ENCODE measurements around the gene KRTAP12-2. TPM values are rescaled to one million over a fixed set of nuclear protein-coding genes. Genes with fewer than 3 reads are reported as not detected.

Gene KRTAP12-2
- total and polyA plus RNA-seq, 4 donors = not detected

GRCh38 chr21:44711327-44712202 is 44.8 kb upstream of the KRTAP12-2 start, which contains the start of gene TSPEAR:
Gene TSPEAR (minus strand): TSS chr21:44711572. CDS start chr21:44711514, 58 bp downstream.
- WGBS = 4% methylated on average over 41 of the region's 41 CpGs
- Histone ChIP-seq H3K36me3 (ENCODE audit: control insufficient read depth in 4 of 4, insufficient read depth in 3 of 4, low read depth in 1 of 4, low read length in 3 of 4) (no peaks in the 10 kb centered on the region), H3K9me3 (ENCODE audit: control insufficient read depth in 4 of 4, low read length in 3 of 4) (no peaks in the 10 kb centered on the region), H3K4me1 (ENCODE audit: control insufficient read depth in 4 of 4, insufficient read depth in 4 of 4, low read length in 3 of 4) (peaks cover 0 to 11% (median 6%) of the 10 kb centered on the region in 4 donors), H3K27ac (ENCODE audit: low read depth in 1 of 2, low read length in 2 of 2) (no peak within 1 kb of the TSS), H3K27me3 (ENCODE audit: control insufficient read depth in 4 of 4, insufficient read depth in 4 of 4, low read length in 3 of 4) (peaks cover 0 to 40% (median 13%) of the 10 kb centered on the region in 4 donors), H3K9ac (ENCODE audit: low read depth in 1 of 2, low read length in 2 of 2) (no peak within 1 kb of the TSS), H3K4me3 (ENCODE audit: low read depth in 1 of 3, low read length in 3 of 3) (no peak within 1 kb of the TSS)
- peak; percentile 13 for DNase-seq (ENCODE audit: low spot score)
- TF ChIP-seq RXRA (IDR thresholded peaks at IDR 0.05) (no peak), FOXA2 (IDR thresholded peaks at IDR 0.05) (no peak), TAF1 (conservative IDR thresholded peaks at IDR 0.05) (no peak), JUND (IDR thresholded peaks at IDR 0.05) (no peak), SP1 (IDR thresholded peaks at IDR 0.05) (no peak), ATF3 (IDR thresholded peaks at IDR 0.05) (no peak), YY1 (IDR thresholded peaks at IDR 0.05) (no peak), ZBTB33 (IDR thresholded peaks at IDR 0.05) (no peak), REST (IDR thresholded peaks at IDR 0.05) (no peak), GABPA (IDR thresholded peaks at IDR 0.05 in 1 of 2, conservative IDR thresholded peaks at IDR 0.05 in 1 of 2) (no peak), FOXA1 (IDR thresholded peaks at IDR 0.05) (no peak), EGR1 (IDR thresholded peaks at IDR 0.05; ENCODE audit: low read depth in 2 of 2) (no peak), HNF4G (IDR thresholded peaks at IDR 0.05) (no peak), NR2F2 (IDR thresholded peaks at IDR 0.05) (no peak), RAD21 (IDR thresholded peaks at IDR 0.05) (no peak), HNF4A (conservative IDR thresholded peaks at IDR 0.05) (no peak)
- TF ChIP-seq, protein P1, sequence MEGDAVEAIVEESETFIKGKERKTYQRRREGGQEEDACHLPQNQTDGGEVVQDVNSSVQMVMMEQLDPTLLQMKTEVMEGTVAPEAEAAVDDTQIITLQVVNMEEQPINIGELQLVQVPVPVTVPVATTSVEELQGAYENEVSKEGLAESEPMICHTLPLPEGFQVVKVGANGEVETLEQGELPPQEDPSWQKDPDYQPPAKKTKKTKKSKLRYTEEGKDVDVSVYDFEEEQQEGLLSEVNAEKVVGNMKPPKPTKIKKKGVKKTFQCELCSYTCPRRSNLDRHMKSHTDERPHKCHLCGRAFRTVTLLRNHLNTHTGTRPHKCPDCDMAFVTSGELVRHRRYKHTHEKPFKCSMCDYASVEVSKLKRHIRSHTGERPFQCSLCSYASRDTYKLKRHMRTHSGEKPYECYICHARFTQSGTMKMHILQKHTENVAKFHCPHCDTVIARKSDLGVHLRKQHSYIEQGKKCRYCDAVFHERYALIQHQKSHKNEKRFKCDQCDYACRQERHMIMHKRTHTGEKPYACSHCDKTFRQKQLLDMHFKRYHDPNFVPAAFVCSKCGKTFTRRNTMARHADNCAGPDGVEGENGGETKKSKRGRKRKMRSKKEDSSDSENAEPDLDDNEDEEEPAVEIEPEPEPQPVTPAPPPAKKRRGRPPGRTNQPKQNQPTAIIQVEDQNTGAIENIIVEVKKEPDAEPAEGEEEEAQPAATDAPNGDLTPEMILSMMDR (IDR thresholded peaks at IDR 0.05; ENCODE audit: low read depth, low read length, missing input control) = no peak
- TF ChIP-seq, protein P2, sequence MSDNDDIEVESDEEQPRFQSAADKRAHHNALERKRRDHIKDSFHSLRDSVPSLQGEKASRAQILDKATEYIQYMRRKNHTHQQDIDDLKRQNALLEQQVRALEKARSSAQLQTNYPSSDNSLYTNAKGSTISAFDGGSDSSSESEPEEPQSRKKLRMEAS (IDR thresholded peaks at IDR 0.05) = no peak

All from liver (tissue), 9 donors.